ENCODE results near the gene SPDYC.

DNA sequence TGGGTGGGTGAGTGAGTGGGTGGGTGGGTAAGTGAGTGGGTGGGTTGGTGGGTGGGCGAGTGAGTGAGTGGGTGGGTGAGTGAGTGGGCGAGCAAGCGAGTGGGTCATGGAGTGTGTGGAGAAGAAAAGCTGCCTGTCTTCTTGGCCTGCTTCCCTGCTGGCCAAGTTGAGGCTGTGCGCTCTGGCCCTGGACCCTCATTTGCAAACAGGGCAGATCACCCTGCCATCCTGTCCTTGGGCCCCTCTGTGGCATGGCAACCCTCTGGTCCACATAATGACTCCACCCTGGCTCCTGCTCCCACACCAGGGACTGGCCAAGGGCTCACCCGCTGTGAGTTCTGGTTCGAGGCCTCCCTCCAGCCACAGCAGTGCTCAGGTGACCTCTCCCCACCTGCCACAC, 46.8 kb downstream of the SPDYC start:
- TF ChIP-seq, protein P1, sequence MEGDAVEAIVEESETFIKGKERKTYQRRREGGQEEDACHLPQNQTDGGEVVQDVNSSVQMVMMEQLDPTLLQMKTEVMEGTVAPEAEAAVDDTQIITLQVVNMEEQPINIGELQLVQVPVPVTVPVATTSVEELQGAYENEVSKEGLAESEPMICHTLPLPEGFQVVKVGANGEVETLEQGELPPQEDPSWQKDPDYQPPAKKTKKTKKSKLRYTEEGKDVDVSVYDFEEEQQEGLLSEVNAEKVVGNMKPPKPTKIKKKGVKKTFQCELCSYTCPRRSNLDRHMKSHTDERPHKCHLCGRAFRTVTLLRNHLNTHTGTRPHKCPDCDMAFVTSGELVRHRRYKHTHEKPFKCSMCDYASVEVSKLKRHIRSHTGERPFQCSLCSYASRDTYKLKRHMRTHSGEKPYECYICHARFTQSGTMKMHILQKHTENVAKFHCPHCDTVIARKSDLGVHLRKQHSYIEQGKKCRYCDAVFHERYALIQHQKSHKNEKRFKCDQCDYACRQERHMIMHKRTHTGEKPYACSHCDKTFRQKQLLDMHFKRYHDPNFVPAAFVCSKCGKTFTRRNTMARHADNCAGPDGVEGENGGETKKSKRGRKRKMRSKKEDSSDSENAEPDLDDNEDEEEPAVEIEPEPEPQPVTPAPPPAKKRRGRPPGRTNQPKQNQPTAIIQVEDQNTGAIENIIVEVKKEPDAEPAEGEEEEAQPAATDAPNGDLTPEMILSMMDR (IDR thresholded peaks at IDR 0.05) = no peak
- TF ChIP-seq POLR2A (IDR thresholded peaks at IDR 0.05) (no peak), POLR2AphosphoS5 (IDR thresholded peaks at IDR 0.05) (no peak)

All from breast epithelium (tissue), 3 donors.